SK-N-SH (cell line): ENCODE data around the gene CELF4.

ENCODE experiments used
- CHD2 ChIP-seq: fragments of 150-350 bp; IDR thresholded peaks from 2 replicates; pipeline ENCODE4 v1.6.1; 2018; ENCODE audit warnings: low read length; ENCODE audit not compliant: partially characterized antibody
- CTCF ChIP-seq: fragments of 200-600 bp; sonication (generic); IDR thresholded peaks from 2 replicates; pipeline ENCODE4 v1.6.1; 2017; ENCODE audit warnings: antibody characterized with exemption, mild to moderate bottlenecking, moderate library complexity
- IRF3 ChIP-seq: fragments of 150-350 bp; IDR thresholded peaks from 2 replicates; pipeline ENCODE4 v1.6.1; 2016; ENCODE audit warnings: mild to moderate bottlenecking, low read depth, low read length
- JUND ChIP-seq: IDR thresholded peaks from 2 replicates; pipeline ENCODE4 v1.4.0; 2012
- MAX ChIP-seq: IDR thresholded peaks from 2 replicates; pipeline ENCODE4 v1.4.0; 2012; ENCODE audit warnings: low read depth
- PBX3 ChIP-seq: IDR thresholded peaks from 2 replicates; pipeline ENCODE4; 2012
- POLR2AphosphoS5 ChIP-seq: IDR thresholded peaks from 2 replicates; pipeline ENCODE4 v1.6.1; 2012; ENCODE audit warnings: low read depth, low read length
- RAD21 ChIP-seq: IDR thresholded peaks from 2 replicates; pipeline ENCODE4 v1.6.1; 2012; ENCODE audit warnings: mild to moderate bottlenecking, low read length
- TCF12 ChIP-seq: IDR thresholded peaks from 2 replicates; pipeline ENCODE4 v1.4.0; 2012
- TEAD4 ChIP-seq: IDR thresholded peaks from 2 replicates; pipeline ENCODE4 v1.4.0; 2012; ENCODE audit warnings: mild to moderate bottlenecking, borderline replicate concordance; ENCODE audit not compliant: insufficient read depth
- USF2 ChIP-seq: fragments of 150-350 bp; IDR thresholded peaks from 2 replicates; pipeline ENCODE4 v1.6.1; 2017; ENCODE audit warnings: antibody characterized with exemption, low read length, low read depth, borderline replicate concordance
- YY1 ChIP-seq: IDR thresholded peaks from 2 replicates; pipeline ENCODE4 v1.4.0; 2012; ENCODE audit warnings: low read depth, mild to moderate bottlenecking

- no peak for TF ChIP-seq POLR2AphosphoS5
- no peak for TF ChIP-seq CTCF
- TF ChIP-seq MAX, result no peak
- TF ChIP-seq CHD2, result no peak
- no peak for TF ChIP-seq IRF3
- TF ChIP-seq TCF12, result no peak
- no peak for TF ChIP-seq YY1
- no peak for TF ChIP-seq TEAD4
- TF ChIP-seq USF2, result no peak
- TF ChIP-seq JUND, result no peak
- no peak for TF ChIP-seq RAD21
- no peak for TF ChIP-seq PBX3
Observed at GRCh38 chr18:37524139-37524497, 41.5 kb downstream of the CELF4 start.
